ENCODE measurements around the gene TK2.

DNA sequence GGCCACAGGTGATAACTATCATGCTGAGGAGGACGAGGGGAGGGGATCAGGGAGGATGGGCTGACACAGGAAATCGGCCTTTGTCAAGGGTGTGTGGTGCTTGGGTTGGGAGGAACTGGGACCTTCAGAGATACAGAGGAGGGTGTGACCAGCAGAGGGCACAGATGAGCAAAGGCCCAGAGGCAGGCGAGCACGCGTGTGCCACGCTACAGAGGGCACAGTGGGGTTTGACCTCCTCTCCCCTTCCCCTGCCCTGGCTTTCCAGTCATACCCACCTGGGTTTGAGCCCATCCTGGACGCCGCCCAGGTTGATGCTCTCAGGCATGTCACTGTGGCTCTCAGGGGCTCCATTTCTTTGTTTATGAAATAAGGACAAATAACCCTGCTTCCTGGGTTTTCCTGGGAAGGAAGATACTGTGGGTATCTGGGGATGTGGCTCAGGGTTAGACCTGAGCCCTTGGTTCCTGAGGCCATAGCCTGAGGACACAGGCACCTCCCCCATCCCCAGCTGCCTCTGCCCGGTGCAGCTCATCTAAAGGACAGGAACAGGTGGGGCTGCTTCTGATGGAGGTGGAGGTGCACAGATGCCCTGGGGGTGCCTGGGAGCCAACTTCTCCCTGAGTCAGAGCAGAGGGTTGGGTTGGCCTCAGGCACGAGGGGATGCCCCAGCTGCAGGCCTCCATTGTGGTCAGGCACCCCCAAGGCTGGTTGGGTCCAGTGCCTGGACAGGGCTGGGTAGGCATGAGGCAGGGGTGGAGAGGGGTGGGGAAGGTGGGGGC is 71.0 kb downstream of the TK2 start:
- TF ChIP-seq, protein P1, sequence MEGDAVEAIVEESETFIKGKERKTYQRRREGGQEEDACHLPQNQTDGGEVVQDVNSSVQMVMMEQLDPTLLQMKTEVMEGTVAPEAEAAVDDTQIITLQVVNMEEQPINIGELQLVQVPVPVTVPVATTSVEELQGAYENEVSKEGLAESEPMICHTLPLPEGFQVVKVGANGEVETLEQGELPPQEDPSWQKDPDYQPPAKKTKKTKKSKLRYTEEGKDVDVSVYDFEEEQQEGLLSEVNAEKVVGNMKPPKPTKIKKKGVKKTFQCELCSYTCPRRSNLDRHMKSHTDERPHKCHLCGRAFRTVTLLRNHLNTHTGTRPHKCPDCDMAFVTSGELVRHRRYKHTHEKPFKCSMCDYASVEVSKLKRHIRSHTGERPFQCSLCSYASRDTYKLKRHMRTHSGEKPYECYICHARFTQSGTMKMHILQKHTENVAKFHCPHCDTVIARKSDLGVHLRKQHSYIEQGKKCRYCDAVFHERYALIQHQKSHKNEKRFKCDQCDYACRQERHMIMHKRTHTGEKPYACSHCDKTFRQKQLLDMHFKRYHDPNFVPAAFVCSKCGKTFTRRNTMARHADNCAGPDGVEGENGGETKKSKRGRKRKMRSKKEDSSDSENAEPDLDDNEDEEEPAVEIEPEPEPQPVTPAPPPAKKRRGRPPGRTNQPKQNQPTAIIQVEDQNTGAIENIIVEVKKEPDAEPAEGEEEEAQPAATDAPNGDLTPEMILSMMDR (conservative IDR thresholded peaks at IDR 0.05 in 1 of 2, IDR thresholded peaks at IDR 0.05 in 1 of 2; ENCODE audit: low read depth in 1 of 2, low read length in 2 of 2), result peak; percentile 74 to 80
- no peak for TF ChIP-seq EZH2 (IDR thresholded peaks at IDR 0.05; ENCODE audit: low read length, missing control alignments)

All from fibroblast of lung (primary cell).